Left renal cortex interstitium (tissue), 4 donors: Measurements from ENCODE around the gene TRDMT1. TPM values are rescaled to one million over a fixed set of nuclear protein-coding genes. Genes with fewer than 3 reads are reported as not detected.

Experiments used
- DNase-seq, 4 donors: peaks; one replicate each; pipeline ENCODE4 v3.0.0-alpha.2; 2013; ENCODE audit warnings: low read depth in 4 of 4, low spot score in 2 of 4, missing footprints in 1 of 4
- polyA plus RNA-seq, 4 donors: library from polyadenylated mRNA; unstranded; fragments of 120-200 nt; gene quantifications; one replicate each; pipeline ENCODE4 v1.2.1, GENCODE V29; 2013; ENCODE audit not compliant: insufficient read length in 4 of 4

The TRDMT1 gene
- polyA plus RNA-seq, 4 donors, result 8.2 to 13.0 (median 10.4) TPM

- no peak for DNase-seq
These were observed 22.5 kb downstream of the TRDMT1 start for GRCh38 chr10:17179002-17179401.

DNA sequence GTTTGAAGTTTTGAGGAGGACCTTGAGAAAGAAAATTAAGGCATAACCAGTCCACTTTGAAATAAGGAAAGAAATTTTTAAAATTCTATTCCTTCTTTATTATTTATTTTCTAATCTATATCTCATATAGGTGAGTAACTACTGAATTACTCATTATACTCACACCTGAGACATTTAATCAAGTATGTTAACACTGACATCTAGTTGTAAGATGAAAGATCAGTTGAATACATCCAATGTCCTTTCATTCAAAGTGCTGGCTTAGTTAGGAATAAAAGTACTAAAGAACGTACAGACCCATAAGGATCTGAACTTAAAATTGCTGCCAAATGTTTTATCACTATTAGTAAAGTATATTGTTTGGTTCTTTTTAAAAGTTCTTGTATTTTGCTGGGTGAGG, 23.5 kb downstream of the TRDMT1 start:
- DNase-seq, result no peak

GRCh38 chr10:17177014-17177413, 24.5 kb downstream of the TRDMT1 start:
- no peak for DNase-seq

DNA sequence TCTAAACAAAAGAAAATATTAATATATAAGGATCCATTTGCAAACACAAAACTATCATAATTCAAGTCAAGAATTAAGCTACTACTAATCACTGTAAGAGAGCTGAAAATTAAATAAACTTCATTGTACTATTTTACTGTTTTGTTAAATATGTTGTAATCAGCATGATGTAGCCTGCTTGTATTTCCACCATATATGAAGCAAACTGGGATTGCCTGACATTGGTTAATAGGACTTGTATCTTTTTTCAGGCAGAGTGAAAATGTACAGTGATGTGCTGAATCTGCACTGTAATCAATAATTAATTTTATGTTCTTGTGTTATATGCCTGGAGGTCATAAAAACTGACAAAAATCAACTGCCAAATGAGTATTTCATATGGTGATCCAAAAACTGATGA, 25.4 kb downstream of the TRDMT1 start:
- no peak for DNase-seq

GRCh38 chr10:17175551-17175950, 25.9 kb downstream of the TRDMT1 start:
- DNase-seq, result no peak

DNA sequence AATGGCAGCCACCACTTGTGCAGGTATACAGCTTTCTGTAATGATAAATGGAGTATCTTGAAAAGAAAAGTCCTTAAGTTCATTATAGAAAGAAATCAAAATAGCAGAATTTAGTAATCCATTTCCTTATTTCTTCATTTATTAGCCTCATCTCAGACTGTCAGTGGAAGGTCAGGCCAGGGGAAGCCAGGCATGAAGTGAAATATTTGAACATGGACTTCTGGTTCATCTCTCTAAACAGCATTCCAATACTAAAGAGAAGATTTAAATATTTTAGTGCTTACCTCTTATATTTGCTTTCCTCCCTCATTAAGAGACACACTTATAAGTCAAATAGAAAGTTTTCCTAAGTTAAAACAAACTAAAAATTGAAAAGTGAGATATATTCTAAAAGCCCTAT, 26.8 kb downstream of the TRDMT1 start:
- no peak for DNase-seq

DNA sequence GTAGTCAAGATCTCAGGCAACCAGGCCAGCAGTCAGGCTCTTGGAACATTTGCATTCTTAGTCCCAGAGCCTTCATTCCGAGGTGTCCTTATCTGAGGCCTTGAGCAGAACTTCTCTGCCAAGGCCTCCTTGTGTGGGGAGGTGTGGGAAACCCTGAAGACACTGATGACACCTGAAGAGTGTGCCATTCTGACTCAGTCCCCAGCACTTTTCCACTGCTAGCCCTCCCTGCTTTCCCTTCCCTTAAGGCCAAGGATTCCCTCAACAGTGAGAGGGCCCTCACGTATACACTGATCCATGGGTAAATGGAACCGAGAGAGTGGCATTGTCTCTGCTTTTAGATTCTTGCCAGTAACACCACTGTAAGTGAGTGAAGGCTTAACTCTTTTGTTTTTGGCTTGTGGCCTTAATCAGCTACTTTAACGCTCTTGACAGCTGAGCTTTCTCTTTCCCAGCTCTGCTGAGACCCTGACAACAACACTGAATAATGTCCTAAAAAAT, 30.3 kb downstream of the TRDMT1 start:
- no peak for DNase-seq

GRCh38 chr10:17169803-17170202, 31.7 kb downstream of the TRDMT1 start:
- DNase-seq, result no peak

DNA sequence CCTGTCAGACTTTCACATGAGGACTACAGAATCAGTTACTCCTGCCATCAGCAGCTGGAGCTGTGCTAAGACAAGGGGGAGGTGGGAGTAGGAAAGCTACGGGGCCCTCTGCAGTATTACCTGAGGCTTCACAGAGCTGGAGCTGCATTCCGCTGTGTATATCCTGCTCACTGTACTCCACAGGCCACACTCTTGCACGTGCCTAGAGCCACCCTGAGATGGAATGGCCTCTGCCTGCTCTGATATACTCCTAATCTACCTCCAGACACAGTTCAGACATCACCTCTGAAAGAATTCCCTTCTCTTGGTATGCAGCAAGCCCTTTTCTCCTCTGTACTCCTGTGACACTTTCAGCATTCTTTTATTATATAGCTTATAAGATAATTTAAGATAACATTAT, 34.8 kb downstream of the TRDMT1 start:
- no peak for DNase-seq

- DNase-seq, result no peak
These were observed 38.6 kb downstream of the TRDMT1 start for GRCh38 chr10:17162828-17163227.

GRCh38 chr10:17161775-17162174, 39.7 kb downstream of the TRDMT1 start:
- no peak for DNase-seq

GRCh38 chr10:17157024-17157423, 44.4 kb downstream of the TRDMT1 start:
- no peak for DNase-seq

GRCh38 chr10:17155826-17156225, 45.6 kb downstream of the TRDMT1 start:
- no peak for DNase-seq

DNA sequence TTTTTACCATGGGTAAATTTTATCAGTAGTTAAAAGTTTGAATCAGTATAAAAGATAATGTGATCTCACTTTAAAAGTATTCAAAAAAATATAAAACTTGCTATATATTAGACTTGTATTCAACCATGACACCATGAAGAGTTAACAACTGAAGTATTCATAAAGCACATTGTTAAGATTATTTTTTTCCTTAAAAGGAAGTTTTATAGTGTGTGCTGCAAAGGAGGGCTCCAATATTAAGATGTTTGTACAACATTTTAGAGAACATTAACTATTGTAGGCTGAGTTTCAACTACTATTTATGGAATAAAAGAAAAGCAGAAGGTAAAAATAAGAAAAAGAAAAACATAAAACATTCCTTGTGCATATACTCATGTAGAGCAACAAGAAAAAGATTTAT, 47.4 kb downstream of the TRDMT1 start:
- no peak for DNase-seq

DNA sequence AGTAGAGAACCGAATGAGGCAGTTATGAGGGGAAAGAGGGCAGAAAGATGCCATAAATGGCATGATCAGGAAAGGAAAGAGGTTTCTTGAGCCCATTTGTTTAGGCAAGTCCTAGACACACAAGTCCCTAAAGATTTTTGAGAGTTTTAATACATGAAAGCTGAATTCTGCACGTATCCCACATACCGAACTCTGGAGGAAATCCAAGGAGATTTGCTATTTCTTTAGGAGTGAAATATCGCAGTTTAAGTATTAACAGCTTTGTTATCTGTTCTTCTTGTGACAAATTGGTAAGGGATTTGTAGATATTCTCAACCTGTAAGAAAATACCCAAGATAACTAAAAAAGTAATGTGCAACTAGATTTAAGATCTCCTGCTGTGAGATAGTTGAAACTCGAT, 48.2 kb downstream of the TRDMT1 start:
- DNase-seq, result no peak

- DNase-seq, result no peak
These were observed 49.8 kb downstream of the TRDMT1 start for GRCh38 chr10:17151716-17152115.

GRCh38 chr10:17147884-17148489, 53.5 kb downstream of the TRDMT1 start:
- DNase-seq, result peak; percentile 37 to 70 (median 59)

DNA sequence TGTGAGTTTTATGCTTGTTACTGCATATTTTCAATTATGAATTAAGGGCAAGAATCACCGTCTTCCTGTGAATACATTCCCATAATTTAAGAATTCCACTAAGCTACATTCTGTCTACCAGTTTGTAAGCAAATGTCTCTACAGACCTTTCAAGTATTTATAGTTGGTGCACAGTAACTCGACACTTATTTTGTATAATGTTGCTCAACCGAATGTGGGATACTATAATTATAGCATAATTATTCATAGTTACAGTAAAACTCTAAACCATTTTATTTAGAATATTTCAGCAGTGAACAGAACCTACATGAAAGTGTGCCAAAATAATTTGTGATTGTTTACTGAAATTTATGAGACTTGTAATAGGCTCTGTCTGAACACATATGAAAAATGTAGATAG, 54.6 kb downstream of the TRDMT1 start:
- DNase-seq, result no peak

- no peak for DNase-seq
These were observed 56.2 kb downstream of the TRDMT1 start for GRCh38 chr10:17145239-17145638.

- no peak for DNase-seq
These were observed 56.7 kb downstream of the TRDMT1 start for GRCh38 chr10:17144757-17145156.

GRCh38 chr10:17144032-17144431, 57.4 kb downstream of the TRDMT1 start:
- no peak for DNase-seq

- no peak for DNase-seq
These were observed 58.3 kb downstream of the TRDMT1 start for GRCh38 chr10:17143055-17143690.
